Endothelial cell of umbilical vein (primary cell): ENCODE results near the gene MAP4K5. TPM values are rescaled to one million over a fixed set of nuclear protein-coding genes. Genes with fewer than 3 reads are reported as not detected.

Source experiments
- Bru-seq: library from RNA; stranded (reverse); fragments of 400-500 nt; gene quantifications from one replicate; lab custom pipeline; 2021; lab: Mats Ljungman, UMichigan
- BruChase-seq, 2 experiments: library from RNA; stranded (reverse); fragments of 400-500 nt; gene quantifications; one replicate each; lab custom pipeline; 2021; lab: Mats Ljungman, UMichigan
- BruUV-seq: library from RNA; stranded (reverse); fragments of 400-500 nt; replicated peaks from 2 replicates; lab custom pipeline; 2021; lab: Mats Ljungman, UMichigan
- CTCF ChIA-PET: fragments of 300-600, 350-600 bp; sonication (Branson Sonifier 250); formaldehyde crosslinking; loops from one replicate; lab custom pipeline; 2021; ENCODE audit warnings: antibody characterized with exemption, inconsistent platforms; lab: Charles Lee
- POLR2A ChIA-PET: fragments of 300-600, 350-600 bp; sonication (Branson Sonifier 250); formaldehyde crosslinking; loops from one replicate; lab custom pipeline; 2021; ENCODE audit warnings: antibody characterized with exemption, inconsistent platforms; lab: Charles Lee
- DNase-seq: peaks from one replicate; pipeline ENCODE4 v3.0.0-alpha.2; 2011; ENCODE audit warnings: low read depth, low spot score
- FAIRE-seq: peaks from 2 replicates; lab custom pipeline; 2011; peaks lifted over from hg19 to GRCh38; lab: Jason Lieb, UNC
- H2AFZ ChIP-seq: 2 replicates; pipeline ENCODE4 v1.6.0; 2012; ENCODE audit warnings: low read depth, low read length, control low read depth, inconsistent platforms
- H3K27ac ChIP-seq: 2 replicates; pipeline ENCODE4 v1.5.1; 2011; ENCODE audit warnings: low read depth, mild to moderate bottlenecking, control low read depth, low read length, moderate library complexity; ENCODE audit not compliant: insufficient read depth
- H3K27me3 ChIP-seq, 2 experiments: 2 replicates each; pipeline versions ENCODE4 v1.6.0 to v1.6.1; 2011; ENCODE audit warnings: low read length in 2 of 2, mixed read lengths in 1 of 2; ENCODE audit not compliant: control insufficient read depth in 2 of 2, insufficient read depth in 2 of 2
- H3K36me3 ChIP-seq, 2 experiments: 2 replicates in 1 of 2; 3 replicates in 1 of 2; pipeline ENCODE4 v1.5.1; 2011; ENCODE audit warnings: low read length in 2 of 2, mild to moderate bottlenecking in 1 of 2, moderate library complexity in 1 of 2; ENCODE audit not compliant: control insufficient read depth in 2 of 2, insufficient read depth in 2 of 2; ENCODE audit errors: extremely low read depth in 1 of 2
- H3K4me1 ChIP-seq: 3 replicates; pipeline ENCODE4 v1.5.1; 2011; ENCODE audit warnings: mild to moderate bottlenecking, low read length; ENCODE audit not compliant: control insufficient read depth, insufficient read depth; ENCODE audit errors: extremely low read depth
- H3K4me2 ChIP-seq: 2 replicates; pipeline ENCODE4 v1.6.1; 2011; ENCODE audit warnings: low read length, control low read depth, mixed read lengths; ENCODE audit not compliant: insufficient read depth
- H3K4me3 ChIP-seq, 3 experiments: fragments of 200-600 bp in 1 of 3; sonication (generic), shearing (Covaris generic) in 1 of 3; replicated peaks in 1 of 3; 2 replicates each; pipeline ENCODE4 v1.5.1; 2011 to 2016; ENCODE audit warnings: control low read depth in 3 of 3, low read length in 3 of 3, mild to moderate bottlenecking in 2 of 3, inconsistent platforms in 1 of 3, low read depth in 1 of 3, moderate library complexity in 1 of 3; ENCODE audit not compliant: insufficient read depth in 1 of 3
- H3K79me2 ChIP-seq: 2 replicates; pipeline ENCODE4 v1.6.0; 2012; ENCODE audit warnings: low read length, inconsistent platforms; ENCODE audit not compliant: control insufficient read depth, insufficient read depth
- H3K9ac ChIP-seq: replicated peaks from 2 replicates; pipeline ENCODE3; 2011; ENCODE audit warnings: low read length, control low read depth; ENCODE audit not compliant: insufficient read depth; ENCODE audit errors: extremely low read depth
- H3K9me1 ChIP-seq: replicated peaks from 3 replicates; pipeline ENCODE4 v1.6.0; 2011; ENCODE audit warnings: mild to moderate bottlenecking, low read length; ENCODE audit not compliant: control insufficient read depth, insufficient read depth; ENCODE audit errors: extremely low read depth
- H3K9me3 ChIP-seq: replicated peaks from 2 replicates; pipeline ENCODE4 v1.5.1; 2012; ENCODE audit warnings: low read length, inconsistent platforms; ENCODE audit not compliant: control insufficient read depth, insufficient read depth
- H4K20me1 ChIP-seq: replicated peaks from 2 replicates; pipeline ENCODE3; 2011; ENCODE audit warnings: mild to moderate bottlenecking, low read length; ENCODE audit not compliant: control insufficient read depth, insufficient read depth; ENCODE audit errors: extremely low read depth
- CTCF ChIP-seq, 2 donors: IDR thresholded peaks; 1 replicate in 1 of 2; 2 replicates in 1 of 2; pipeline ENCODE4 v1.5.1; 2011; ENCODE audit warnings: low read length in 2 of 2, mild to moderate bottlenecking in 2 of 2, moderate library complexity in 2 of 2, control low read depth in 1 of 2, inconsistent platforms in 1 of 2, low read depth in 1 of 2; ENCODE audit not compliant: insufficient read depth in 1 of 2; ENCODE audit errors: extremely low read depth in 1 of 2
- FOS ChIP-seq: IDR thresholded peaks from 2 replicates; pipeline ENCODE4 v1.6.1; 2011; ENCODE audit warnings: mild to moderate bottlenecking, low read length, moderate library complexity, borderline replicate concordance; ENCODE audit not compliant: insufficient read depth
- JUN ChIP-seq: IDR thresholded peaks from 2 replicates; pipeline ENCODE4 v1.6.1; 2011; ENCODE audit warnings: borderline replicate concordance, low read depth; ENCODE audit not compliant: insufficient read length, insufficient read depth
- MAX ChIP-seq: IDR thresholded peaks from 2 replicates; pipeline ENCODE4 v1.6.1; 2011; ENCODE audit not compliant: insufficient read depth, insufficient read length
- MYC ChIP-seq: IDR thresholded peaks from one replicate; pipeline ENCODE4 v1.6.1; 2011; ENCODE audit warnings: mild to moderate bottlenecking, low read depth, low read length
- POLR2A ChIP-seq: IDR thresholded peaks from 2 replicates; pipeline ENCODE4 v1.6.1; 2012; ENCODE audit warnings: low read depth, mild to moderate bottlenecking, control low read depth, low read length
- POLR2AphosphoS5 ChIP-seq: IDR thresholded peaks from 2 replicates; pipeline ENCODE4 v1.6.1; 2012; ENCODE audit warnings: low read depth, mild to moderate bottlenecking, control low read depth, low read length, moderate library complexity; ENCODE audit not compliant: insufficient read depth
- dilution Hi-C: fragments of 300-500 bp; cut with MboI; formaldehyde crosslinking; loops from one replicate; pipeline ENCODE4 v1.15.0; 2019; ENCODE audit warnings: low sequenced_read_pairs; ENCODE audit not compliant: extremely low pct_ligation_motif_present
- intact Hi-C: fragments of 100-400 bp; cut with micrococcal nuclease; formaldehyde crosslinking; loops from one replicate; pipeline ENCODE4 v1.10.0; 2022
- long read RNA-seq: library from polyadenylated mRNA; stranded (forward); transcript quantifications from one replicate; pipeline ENCODE4 v2.0.0, GENCODE V29; 2021
- polyA minus RNA-seq, 3 experiments: library from RNA; depleted of rRNA, polyadenylated mRNA; stranded (reverse); fragments of >200 nt; gene quantifications; 1 replicate in 1 of 3; 2 replicates in 2 of 3; pipeline ENCODE4 v1.2.3, GENCODE V29; 2011
- polyA plus RNA-seq, 4 experiments: library from polyadenylated mRNA; depleted of rRNA in 3 of 4; stranded (reverse) in 3 of 4; unstranded in 1 of 4; fragments of >200 nt; gene quantifications; 2 replicates each; pipeline versions ENCODE4 v1.2.1 to v1.2.3, GENCODE V29; 2011 to 2012; ENCODE audit warnings: missing spikeins in 1 of 4
- total RNA-seq: library from RNA; stranded (reverse); gene quantifications from 2 replicates; pipeline ENCODE4 v1.2.3, GENCODE V29; 2021

The MAP4K5 gene
- total RNA-seq (60.1 and 73.7 TPM in 2 replicates), polyA plus RNA-seq (13.8 and 17.4 TPM in 2 replicates), polyA minus RNA-seq (15.6 and 18.1 TPM in 2 replicates), Bru-seq, nascent RNA (percentile 96 among the genes with signal in this experiment), BruChase-seq, experiment 1, labeled RNA remaining after a 6-hour chase (percentile 87 among the genes with signal in this experiment), BruChase-seq, experiment 2, labeled RNA remaining after a 2-hour chase (percentile 92 among the genes with signal in this experiment)
- 11.8 and 13.9 TPM in 2 replicates for polyA plus RNA-seq (2011; cell fraction: cytosol; rRNA removed)
- 42.1 and 50.3 TPM in 2 replicates for polyA plus RNA-seq (2011; cell fraction: nucleus; rRNA removed)
- 34.0 and 38.5 TPM in 2 replicates for polyA plus RNA-seq (2012)
- polyA minus RNA-seq (2011; cell fraction: cytosol; rRNA and poly(A)+ RNA removed), result 11.3 TPM
- polyA minus RNA-seq (2011; cell fraction: nucleus; rRNA and poly(A)+ RNA removed), result 92.9 and 102 TPM in 2 replicates
- long read RNA-seq, partial matches to known transcripts, result 12 of 69 reads
- long read RNA-seq, other reads (novel, unspliced or antisense), result 57 of 69 reads

- no TSS peak for BruUV-seq
- Histone ChIP-seq H3K36me3 (no peaks in the 10 kb centered on the region), H3K9ac (peak within 1 kb of the TSS; percentile 89), H3K4me2 (peak within 1 kb of the TSS; percentile 98), H3K4me1 (peaks cover 38% of the 10 kb centered on the region), H3K9me3 (no peaks in the 10 kb centered on the region), H3K4me3 (peak within 1 kb of the TSS; percentile 90 to 98 (median 97)), H3K9me1 (no peaks in the 10 kb centered on the region), H3K79me2 (peaks cover 46% of the 10 kb centered on the region), H3K27ac (peak within 1 kb of the TSS; percentile 82), H4K20me1 (no peaks in the 10 kb centered on the region), H3K27me3 (no peaks in the 10 kb centered on the region), H2AFZ (peak within 1 kb of the TSS; percentile 96)
- CTCF ChIA-PET, result interaction anchor here (0.6 to 2.8 kb wide), 21 partner anchors 8 to 869 kb away, joined by 3 to 44 read pairs (median 4); partner anchors contain the start of genes ATL1, DMAC2L, L2HGDH and NEMF
- intact Hi-C loops, result loop anchor here (1.0 to 5.0 kb wide), 8 partner anchors 135 to 765 kb away; partner anchors contain the start of genes KLHDC2, SOS2 and VCPKMT
- POLR2A ChIA-PET, result no interaction called here
- peak; percentile 95 to 96 for TF ChIP-seq CTCF (IDR thresholded peaks at IDR 0.05; ENCODE audit: extremely low read depth in 1 of 2, insufficient read depth in 1 of 2, low read depth in 1 of 2, low read length in 2 of 2)
- no peak for TF ChIP-seq MYC
- TF ChIP-seq POLR2AphosphoS5, result peak; percentile 75
- TF ChIP-seq MAX, result no peak
- no peak for TF ChIP-seq JUN
- TF ChIP-seq FOS, result no peak
- peak; percentile 68 for TF ChIP-seq POLR2A
- dilution Hi-C loops, result no loop called here
- peak; percentile 70 for FAIRE-seq
- DNase-seq, result peak; percentile 90
Observed at GRCh38 chr14:50532502-50533240, at the start of gene MAP4K5. Gene MAP4K5, minus strand, starts transcription at chr14:50532569. Its CDS starts 520 bp downstream, at chr14:50532049.
